Nephron (organoid): ENCODE measurements around the gene CABP2.
"Not testable (repeated sequence)": the region's sequence is repeated elsewhere in the genome, so short reads cannot be mapped to it uniquely, and the experiment has no call there.

Experiments used
- H3K27ac Mint-ChIP-seq, 3 experiments: 2 replicates each; pipeline ENCODE4 v1.8.0; 2020; ENCODE audit warnings: mixed read lengths in 3 of 3, mild to moderate bottlenecking in 2 of 3, moderate library complexity in 1 of 3
- H3K27me3 Mint-ChIP-seq: 2 replicates; pipeline ENCODE4 v1.8.0; 2021; ENCODE audit warnings: low read depth, mild to moderate bottlenecking, moderate library complexity, mixed read lengths
- H3K36me3 Mint-ChIP-seq: 2 replicates; pipeline ENCODE4 v1.8.0; 2020; ENCODE audit warnings: low read depth, mixed read lengths
- H3K4me1 Mint-ChIP-seq: 2 replicates; pipeline ENCODE4 v1.8.0; 2020; ENCODE audit warnings: mixed read lengths
- H3K4me3 Mint-ChIP-seq, 3 experiments: 2 replicates each; pipeline ENCODE4 v1.8.0; 2020; ENCODE audit warnings: mild to moderate bottlenecking in 3 of 3, mixed read lengths in 3 of 3, moderate library complexity in 2 of 3
- H3K9me3 Mint-ChIP-seq: 2 replicates; pipeline ENCODE4 v1.8.0; 2020; ENCODE audit warnings: mixed read lengths
- CTCF ChIP-seq, 3 experiments: fragments of 200-600 bp; sonication (generic); IDR thresholded peaks; one replicate each; pipeline ENCODE4 v1.5.0; 2021; ENCODE audit warnings: antibody characterized with exemption in 3 of 3; ENCODE audit not compliant: unreplicated experiment in 3 of 3

The CABP2 gene

GRCh38 chr11:67517784-67518552, 5.3 kb downstream of the CABP2 start:
- Mint-ChIP-seq H3K9me3 (no peaks in the 10 kb centered on the region), H3K36me3 (no peaks in the 10 kb centered on the region), H3K4me3 (no peak overlapping the region), H3K27me3 (peaks cover 24% of the 10 kb centered on the region), H3K27ac (no peak overlapping the region), H3K4me1 (no peaks in the 10 kb centered on the region)
- no peak for TF ChIP-seq CTCF (IDR thresholded peaks at IDR 0.05; ENCODE audit: unreplicated experiment in 3 of 3)

- Mint-ChIP-seq H3K27me3 (peaks cover 23% of the 10 kb centered on the region), H3K4me3 (no peak overlapping the region), H3K27ac (no peak overlapping the region), H3K9me3 (no peaks in the 10 kb centered on the region), H3K36me3 (no peaks in the 10 kb centered on the region), H3K4me1 (no peaks in the 10 kb centered on the region)
- no peak for TF ChIP-seq CTCF (IDR thresholded peaks at IDR 0.05; ENCODE audit: unreplicated experiment in 3 of 3)
Measured at GRCh38 chr11:67516806-67517205, 6.4 kb downstream of the CABP2 start.

GRCh38 chr11:67514116-67514515, 9.1 kb downstream of the CABP2 start:
- peaks cover 1% of the 10 kb centered on the region for H3K4me1 Mint-ChIP-seq

GRCh38 chr11:67511558-67511957, 11.7 kb downstream of the CABP2 start:
- not testable (repeated sequence) for H3K4me3 Mint-ChIP-seq, H3K27ac Mint-ChIP-seq, H3K36me3 Mint-ChIP-seq, H3K9me3 Mint-ChIP-seq
- H3K4me1 Mint-ChIP-seq = peaks cover 14% of the 10 kb centered on the region
- peaks cover 20% of the 10 kb centered on the region for H3K27me3 Mint-ChIP-seq

More at GRCh38 chr11:67514116-67514515, 9.1 kb downstream of the CABP2 start:
- H3K9me3 Mint-ChIP-seq = no peaks in the 10 kb centered on the region
- TF ChIP-seq CTCF (IDR thresholded peaks at IDR 0.05; ENCODE audit: unreplicated experiment in 3 of 3) = no peak
- H3K4me3 Mint-ChIP-seq = no peak overlapping the region
- H3K27ac Mint-ChIP-seq = no peak overlapping the region
- H3K27me3 Mint-ChIP-seq = peaks cover 23% of the 10 kb centered on the region
- H3K36me3 Mint-ChIP-seq = no peaks in the 10 kb centered on the region

GRCh38 chr11:67510023-67510345, 13.3 kb downstream of the CABP2 start:
- H3K27me3 Mint-ChIP-seq = peaks cover 21% of the 10 kb centered on the region
- peaks cover 20% of the 10 kb centered on the region for H3K4me1 Mint-ChIP-seq
- peak overlapping the region; percentile 75 to 88 (median 78) for H3K4me3 Mint-ChIP-seq
- no peak for TF ChIP-seq CTCF (IDR thresholded peaks at IDR 0.05; ENCODE audit: unreplicated experiment in 3 of 3)
- peak overlapping the region in 1 of 3 experiments; percentile 80 for H3K27ac Mint-ChIP-seq
- H3K36me3 Mint-ChIP-seq = no peaks in the 10 kb centered on the region
- no peaks in the 10 kb centered on the region for H3K9me3 Mint-ChIP-seq

- TF ChIP-seq CTCF (IDR thresholded peaks at IDR 0.05; ENCODE audit: unreplicated experiment in 3 of 3) = no peak
- peak overlapping the region; percentile 88 to 94 (median 90) for H3K4me3 Mint-ChIP-seq
- H3K27me3 Mint-ChIP-seq = peaks cover 16% of the 10 kb centered on the region
- peaks cover 20% of the 10 kb centered on the region for H3K4me1 Mint-ChIP-seq
- H3K9me3 Mint-ChIP-seq = no peaks in the 10 kb centered on the region
- H3K36me3 Mint-ChIP-seq = no peaks in the 10 kb centered on the region
- H3K27ac Mint-ChIP-seq = peak overlapping the region; percentile 80 to 97 (median 94)
Measured at GRCh38 chr11:67508486-67509121, 14.6 kb downstream of the CABP2 start.
